ENCODE measurements around the gene EYA2.
A peak's percentile ranks its signal among the peaks of the same experiment; 100 is the strongest.

Gene EYA2

DNA sequence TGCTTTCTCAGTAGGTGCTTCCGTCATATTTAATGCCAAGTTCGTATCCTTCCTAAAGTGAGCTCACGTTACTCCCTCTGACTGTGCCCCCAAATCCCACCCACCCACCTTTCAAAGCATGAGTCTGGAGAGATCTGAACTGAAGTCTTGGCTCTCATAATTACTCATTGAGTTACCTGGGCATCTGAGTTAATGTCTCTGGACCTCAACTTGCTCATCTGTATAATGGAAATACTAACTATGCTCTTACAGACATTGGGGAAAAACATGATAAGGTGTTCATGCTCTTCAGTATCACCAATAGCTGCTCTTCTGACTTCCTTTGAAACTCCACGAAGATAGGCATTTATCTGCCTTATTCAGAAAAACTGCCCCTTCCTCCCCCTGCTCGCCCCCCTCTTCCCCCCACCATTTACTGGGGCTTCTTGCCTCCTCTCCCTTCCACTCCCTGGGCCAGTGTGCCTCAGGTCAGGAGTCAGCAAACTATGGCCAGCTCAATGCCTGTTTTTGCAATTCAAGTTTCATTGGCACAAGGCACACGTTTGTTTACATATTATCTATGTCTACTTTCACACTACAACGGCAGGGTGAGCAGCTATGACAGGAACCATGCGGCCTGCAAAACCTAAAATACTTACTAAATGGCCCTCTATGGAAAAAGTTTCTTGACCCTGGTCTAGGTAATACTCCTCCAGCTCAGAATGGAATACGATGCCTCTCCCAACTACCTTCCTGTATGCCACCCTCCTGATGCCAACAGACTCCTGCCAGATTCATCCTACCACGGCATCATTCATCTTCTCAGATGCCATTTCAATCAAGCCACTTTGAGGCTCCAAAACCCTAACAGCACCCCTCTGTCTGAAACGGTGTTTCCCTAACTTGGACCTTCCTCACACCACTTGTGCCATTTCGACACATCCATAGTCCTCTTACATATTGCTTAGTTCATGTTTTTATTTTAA, 323.1 kb downstream of the EYA2 start:
- TF ChIP-seq MAX (IDR thresholded peaks at IDR 0.05; ENCODE audit: low read depth, low read length): no peak
- no peak for TF ChIP-seq MYC (IDR thresholded peaks at IDR 0.05; ENCODE audit: low read depth, low read length)
- TF ChIP-seq, protein P1, sequence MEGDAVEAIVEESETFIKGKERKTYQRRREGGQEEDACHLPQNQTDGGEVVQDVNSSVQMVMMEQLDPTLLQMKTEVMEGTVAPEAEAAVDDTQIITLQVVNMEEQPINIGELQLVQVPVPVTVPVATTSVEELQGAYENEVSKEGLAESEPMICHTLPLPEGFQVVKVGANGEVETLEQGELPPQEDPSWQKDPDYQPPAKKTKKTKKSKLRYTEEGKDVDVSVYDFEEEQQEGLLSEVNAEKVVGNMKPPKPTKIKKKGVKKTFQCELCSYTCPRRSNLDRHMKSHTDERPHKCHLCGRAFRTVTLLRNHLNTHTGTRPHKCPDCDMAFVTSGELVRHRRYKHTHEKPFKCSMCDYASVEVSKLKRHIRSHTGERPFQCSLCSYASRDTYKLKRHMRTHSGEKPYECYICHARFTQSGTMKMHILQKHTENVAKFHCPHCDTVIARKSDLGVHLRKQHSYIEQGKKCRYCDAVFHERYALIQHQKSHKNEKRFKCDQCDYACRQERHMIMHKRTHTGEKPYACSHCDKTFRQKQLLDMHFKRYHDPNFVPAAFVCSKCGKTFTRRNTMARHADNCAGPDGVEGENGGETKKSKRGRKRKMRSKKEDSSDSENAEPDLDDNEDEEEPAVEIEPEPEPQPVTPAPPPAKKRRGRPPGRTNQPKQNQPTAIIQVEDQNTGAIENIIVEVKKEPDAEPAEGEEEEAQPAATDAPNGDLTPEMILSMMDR (IDR thresholded peaks at IDR 0.05; ENCODE audit: low read depth, low read length): no peak
- no peak for TF ChIP-seq POLR2A (IDR thresholded peaks at IDR 0.05; ENCODE audit: extremely low read depth, insufficient read length)
- DNase-seq (ENCODE audit: low read depth): no peak
- H3K4me3 ChIP-seq (ENCODE audit: low read depth, low read length): no peak overlapping the region

DNA sequence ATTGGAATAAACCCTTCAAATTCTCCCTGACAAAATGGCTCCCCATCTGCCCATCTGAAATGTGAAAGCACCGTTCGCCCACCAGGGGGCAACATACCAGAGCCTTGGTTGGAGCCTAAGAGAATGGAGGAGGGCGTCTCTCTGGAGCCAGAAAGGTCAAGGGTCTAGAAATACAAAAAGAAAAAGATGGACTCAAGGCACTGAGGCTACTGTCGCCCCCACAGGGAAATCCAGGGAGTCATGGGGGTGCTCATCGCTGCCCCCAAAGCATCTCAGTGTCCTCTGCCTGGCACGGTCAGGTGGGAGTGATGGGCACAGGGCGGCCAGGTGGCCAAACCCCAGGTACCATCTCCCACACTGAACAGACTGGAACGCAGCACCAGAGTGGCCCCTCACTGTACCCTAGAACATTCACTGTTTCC, 325.5 kb downstream of the EYA2 start:
- no peak overlapping the region for H3K4me3 ChIP-seq (ENCODE audit: low read depth, low read length)
- no peak for TF ChIP-seq POLR2A (IDR thresholded peaks at IDR 0.05; ENCODE audit: extremely low read depth, insufficient read length)
- TF ChIP-seq, protein P1 (IDR thresholded peaks at IDR 0.05; ENCODE audit: low read depth, low read length): peak; percentile 86
- TF ChIP-seq MAX (IDR thresholded peaks at IDR 0.05; ENCODE audit: low read depth, low read length): no peak
- peak; percentile 68 for DNase-seq (ENCODE audit: low read depth)

- TF ChIP-seq, protein P1 (IDR thresholded peaks at IDR 0.05; ENCODE audit: low read depth, low read length): no peak
- TF ChIP-seq MYC (IDR thresholded peaks at IDR 0.05; ENCODE audit: low read depth, low read length): no peak
- TF ChIP-seq MAX (IDR thresholded peaks at IDR 0.05; ENCODE audit: low read depth, low read length): no peak
- TF ChIP-seq POLR2A (IDR thresholded peaks at IDR 0.05; ENCODE audit: extremely low read depth, insufficient read length): no peak
- no peak overlapping the region for H3K4me3 ChIP-seq (ENCODE audit: low read depth, low read length)
- DNase-seq (ENCODE audit: low read depth): no peak
Observed at GRCh38 chr20:47221036-47221625, 326.5 kb downstream of the EYA2 start.

DNA sequence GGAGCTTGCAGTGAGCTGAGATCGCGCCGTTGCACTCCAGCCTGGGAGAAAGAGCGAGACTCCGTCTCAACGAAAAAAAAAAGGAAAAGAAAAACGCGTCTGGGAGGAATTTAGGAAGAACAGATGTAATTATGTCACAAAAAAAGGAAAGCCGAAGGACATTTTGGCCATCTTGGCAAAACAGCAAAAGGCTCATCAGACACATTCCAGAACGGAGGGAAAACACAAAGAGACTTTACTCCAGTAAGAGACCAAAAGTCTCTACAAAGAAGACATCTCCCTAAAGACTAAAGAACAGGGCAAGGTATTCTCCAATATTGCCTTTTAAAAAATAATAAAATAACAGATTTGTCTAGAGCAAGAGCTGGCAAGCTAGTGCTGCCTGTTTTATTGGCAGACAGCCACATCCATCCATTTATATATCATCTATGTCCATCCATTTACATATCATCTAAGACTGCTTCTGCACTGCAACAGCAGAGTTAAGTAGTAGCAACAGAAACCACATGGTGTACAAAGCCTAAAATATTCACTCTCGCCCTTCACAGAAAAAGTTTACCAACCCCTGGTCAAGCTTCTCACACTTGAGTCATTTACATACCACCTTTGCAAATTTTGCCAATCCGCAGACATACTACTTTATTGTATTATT, 328.0 kb downstream of the EYA2 start:
- H3K4me3 ChIP-seq (ENCODE audit: low read depth, low read length): no peak overlapping the region
- no peak for DNase-seq (ENCODE audit: low read depth)
- TF ChIP-seq MAX (IDR thresholded peaks at IDR 0.05; ENCODE audit: low read depth, low read length) (no peak), POLR2A (IDR thresholded peaks at IDR 0.05; ENCODE audit: extremely low read depth, insufficient read length) (no peak), MYC (IDR thresholded peaks at IDR 0.05; ENCODE audit: low read depth, low read length) (no peak)
- TF ChIP-seq, protein P1 (IDR thresholded peaks at IDR 0.05; ENCODE audit: low read depth, low read length): no peak

DNA sequence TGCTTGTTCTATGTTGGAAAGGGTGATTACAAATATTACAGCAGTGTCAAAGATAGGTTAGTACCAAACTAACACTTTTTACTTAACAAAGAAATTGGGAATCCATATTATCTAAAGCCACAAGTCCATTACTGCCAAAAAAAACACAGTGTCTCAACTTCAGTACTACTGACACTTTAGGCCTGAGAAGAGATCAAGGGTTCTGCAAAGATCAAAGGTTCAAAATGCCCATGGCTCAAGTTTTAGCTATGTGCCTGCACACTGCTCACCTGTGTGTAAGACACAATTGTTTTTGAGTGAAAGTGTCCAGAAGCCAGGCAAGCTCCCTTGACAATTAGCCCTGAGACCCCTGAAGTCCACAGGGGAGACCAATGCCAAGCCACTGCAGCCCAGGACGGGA, 329.3 kb downstream of the EYA2 start:
- TF ChIP-seq MYC (IDR thresholded peaks at IDR 0.05; ENCODE audit: low read depth, low read length) (no peak), MAX (IDR thresholded peaks at IDR 0.05; ENCODE audit: low read depth, low read length) (no peak), POLR2A (IDR thresholded peaks at IDR 0.05; ENCODE audit: extremely low read depth, insufficient read length) (no peak)
- TF ChIP-seq, protein P1 (IDR thresholded peaks at IDR 0.05; ENCODE audit: low read depth, low read length): no peak
- DNase-seq (ENCODE audit: low read depth): no peak
- no peak overlapping the region for H3K4me3 ChIP-seq (ENCODE audit: low read depth, low read length)

Data from NB4 (cell line).